H1 (cell line): Measurements from ENCODE around the gene TDRD5. TPM values are rescaled to one million over a fixed set of nuclear protein-coding genes. Genes with fewer than 3 reads are reported as not detected.

Experiments used
- CTCF ChIA-PET: fragments of 300-600 bp; sonication (Branson Sonifier 250); formaldehyde crosslinking; loops from one replicate; lab custom pipeline; 2021; ENCODE audit not compliant: partially characterized antibody; lab: Charles Lee
- POLR2A ChIA-PET: fragments of 300-600 bp; sonication (Branson Sonifier 250); formaldehyde crosslinking; loops from one replicate; lab custom pipeline; 2021; ENCODE audit warnings: inconsistent platforms; ENCODE audit not compliant: partially characterized antibody; lab: Charles Lee
- DNase-seq, 2 experiments: peaks; one replicate each; pipeline versions ENCODE4 v3.0.0 to v3.0.0-alpha.2; 2010 to 2022; ENCODE audit warnings: low spot score in 2 of 2, low read depth in 1 of 2, mixed read lengths in 1 of 2
- FAIRE-seq: peaks from 2 replicates; lab custom pipeline; 2011; peaks lifted over from hg19 to GRCh38; lab: Jason Lieb, UNC
- H2AFZ ChIP-seq: 2 replicates; pipeline ENCODE4 v1.8.1; 2012; ENCODE audit warnings: low read length, inconsistent platforms
- H2AK5ac ChIP-seq: 2 replicates; pipeline ENCODE4 v1.6.1; 2013; ENCODE audit warnings: low read depth, low read length
- H2BK120ac ChIP-seq: replicated peaks from 2 replicates; pipeline ENCODE3; 2013; ENCODE audit warnings: low read depth, low read length, inconsistent platforms
- H2BK12ac ChIP-seq: 2 replicates; pipeline ENCODE4 v1.6.1; 2013; ENCODE audit warnings: low read depth, low read length
- H2BK15ac ChIP-seq: 2 replicates; pipeline ENCODE4 v1.6.1; 2013; ENCODE audit warnings: low read length
- H2BK20ac ChIP-seq: 2 replicates; pipeline ENCODE4 v1.6.1; 2013; ENCODE audit warnings: low read length
- H2BK5ac ChIP-seq: 2 replicates; pipeline ENCODE4 v1.6.1; 2013; ENCODE audit warnings: low read depth, low read length
- H3K14ac ChIP-seq: 2 replicates; pipeline ENCODE4 v1.6.1; 2013; ENCODE audit warnings: inconsistent platforms; ENCODE audit not compliant: insufficient read length
- H3K18ac ChIP-seq: 2 replicates; pipeline ENCODE4 v1.6.1; 2013; ENCODE audit warnings: low read length; ENCODE audit errors: extremely low read depth
- H3K23ac ChIP-seq: 2 replicates; pipeline ENCODE4 v1.6.1; 2013; ENCODE audit warnings: inconsistent platforms; ENCODE audit not compliant: insufficient read length
- H3K23me2 ChIP-seq: 2 replicates; pipeline ENCODE4 v1.6.1; 2013; ENCODE audit warnings: low read depth, low read length
- H3K27ac ChIP-seq: 2 replicates; pipeline ENCODE4 v1.6.1; 2011; ENCODE audit warnings: low read depth, low read length, inconsistent platforms
- H3K27me3 ChIP-seq, 4 experiments: replicated peaks in 1 of 4; 1 replicate in 1 of 4; 2 replicates in 3 of 4; pipeline versions ENCODE4 v1.6.1 to v1.8.1; 2011 to 2013; ENCODE audit warnings: low read length in 3 of 4, mild to moderate bottlenecking in 3 of 4, inconsistent platforms in 2 of 4, mixed read lengths in 2 of 4, moderate library complexity in 1 of 4; ENCODE audit not compliant: control insufficient read depth in 3 of 4, insufficient read depth in 3 of 4; ENCODE audit errors: extremely low read depth in 1 of 4
- H3K36me3 ChIP-seq, 4 experiments: 2 replicates each; pipeline versions ENCODE4 v1.6.1 to v1.8.1; 2011 to 2013; ENCODE audit warnings: mild to moderate bottlenecking in 4 of 4, low read length in 3 of 4, moderate library complexity in 2 of 4, control low read depth in 1 of 4, inconsistent platforms in 1 of 4; ENCODE audit not compliant: insufficient read depth in 4 of 4, control insufficient read depth in 2 of 4
- H3K4ac ChIP-seq: replicated peaks from 2 replicates; pipeline ENCODE3; 2013; ENCODE audit warnings: low read length, low read depth, mixed read lengths, inconsistent platforms; ENCODE audit not compliant: insufficient read length
- H3K4me1 ChIP-seq, 4 experiments: replicated peaks in 1 of 4; 1 replicate in 1 of 4; 2 replicates in 3 of 4; pipeline versions ENCODE4 v1.6.1 to v1.8.1; 2011 to 2013; ENCODE audit warnings: low read length in 3 of 4, inconsistent platforms in 2 of 4, mixed read lengths in 1 of 4; ENCODE audit not compliant: insufficient read depth in 4 of 4, control insufficient read depth in 3 of 4
- H3K4me2 ChIP-seq, 2 experiments: 2 replicates each; pipeline versions ENCODE4 v1.6.1 to v1.8.1; 2011 to 2013; ENCODE audit warnings: low read depth in 2 of 2, low read length in 2 of 2, control low read depth in 1 of 2, inconsistent platforms in 1 of 2, mild to moderate bottlenecking in 1 of 2; ENCODE audit not compliant: insufficient read depth in 1 of 2
- H3K4me3 ChIP-seq, 4 experiments: fragments of 200-600, 300-600 bp in 1 of 4; sonication (generic), shearing (Covaris generic), sonication (Bioruptor Twin) in 1 of 4; 2 replicates each; pipeline versions ENCODE4 v1.5.1 to v1.8.1; 2011 to 2016; ENCODE audit warnings: low read length in 4 of 4, low read depth in 3 of 4, control low read depth in 2 of 4, inconsistent platforms in 2 of 4, mild to moderate bottlenecking in 2 of 4, mixed read lengths in 1 of 4, moderate library complexity in 1 of 4; ENCODE audit not compliant: insufficient read depth in 2 of 4; ENCODE audit errors: extremely low read depth in 1 of 4
- H3K56ac ChIP-seq: replicated peaks from 2 replicates; pipeline ENCODE3; 2013; ENCODE audit warnings: low read depth, mild to moderate bottlenecking, mixed read lengths, low read length, inconsistent platforms; ENCODE audit not compliant: insufficient read length
- H3K79me1 ChIP-seq: 2 replicates; pipeline ENCODE4 v1.6.1; 2013; ENCODE audit warnings: low read depth, low read length, control low read depth
- H3K79me2 ChIP-seq, 2 experiments: 2 replicates each; pipeline versions ENCODE4 v1.6.1 to v1.8.1; 2012 to 2013; ENCODE audit warnings: low read length in 2 of 2, mild to moderate bottlenecking in 2 of 2, inconsistent platforms in 1 of 2; ENCODE audit not compliant: insufficient read depth in 2 of 2, control insufficient read depth in 1 of 2
- H3K9ac ChIP-seq, 4 experiments: replicated peaks in 1 of 4; 1 replicate in 1 of 4; 2 replicates in 3 of 4; pipeline versions ENCODE4 v1.6.1 to v1.8.1; 2011 to 2013; ENCODE audit warnings: low read depth in 3 of 4, low read length in 3 of 4, control low read depth in 2 of 4, mild to moderate bottlenecking in 2 of 4, moderate library complexity in 2 of 4, inconsistent platforms in 1 of 4; ENCODE audit errors: extremely low read depth in 1 of 4
- H3K9me3 ChIP-seq, 2 experiments: 2 replicates each; pipeline versions ENCODE4 v1.6.1 to v1.8.1; 2012 to 2013; ENCODE audit warnings: mild to moderate bottlenecking in 2 of 2, moderate library complexity in 2 of 2, control low read depth in 1 of 2, inconsistent platforms in 1 of 2, low read depth in 1 of 2, low read length in 1 of 2, mixed read lengths in 1 of 2; ENCODE audit not compliant: insufficient read depth in 2 of 2
- H4K20me1 ChIP-seq, 2 experiments: replicated peaks in 1 of 2; 2 replicates each; pipeline versions ENCODE3 to v1.8.1; 2011 to 2013; ENCODE audit warnings: inconsistent platforms in 2 of 2, low read length in 2 of 2, mild to moderate bottlenecking in 1 of 2; ENCODE audit not compliant: insufficient read depth in 2 of 2, control insufficient read depth in 1 of 2
- H4K5ac ChIP-seq: 2 replicates; pipeline ENCODE4 v1.6.1; 2013; ENCODE audit warnings: low read length, low read depth, mixed read lengths, inconsistent platforms; ENCODE audit not compliant: insufficient read length
- H4K8ac ChIP-seq: 2 replicates; pipeline ENCODE4 v1.8.0; 2013; ENCODE audit warnings: mild to moderate bottlenecking, moderate library complexity, low read length, inconsistent platforms; ENCODE audit not compliant: insufficient read depth; ENCODE audit errors: extremely low read depth
- H4K91ac ChIP-seq: replicated peaks from 2 replicates; pipeline ENCODE3; 2013; ENCODE audit warnings: low read length, mixed read lengths, inconsistent platforms; ENCODE audit not compliant: insufficient read length
- ATF3 ChIP-seq: IDR thresholded peaks from 2 replicates; pipeline ENCODE4 v1.6.1; 2011; ENCODE audit warnings: low read depth, mild to moderate bottlenecking, low read length; ENCODE audit not compliant: insufficient read depth
- BCL11A ChIP-seq, 2 experiments: IDR thresholded peaks; one replicate each; pipeline ENCODE4 v1.6.1; 2011; ENCODE audit warnings: low read depth in 2 of 2, low read length in 2 of 2, mild to moderate bottlenecking in 2 of 2
- CBX5 ChIP-seq: fragments of 300-800, 300-1000 bp; sonication (generic); IDR thresholded peaks from 2 replicates; pipeline ENCODE4 v1.7.1; 2016; ENCODE audit warnings: antibody characterized with exemption, low read length, low read depth
- E2F6 ChIP-seq: IDR thresholded peaks from 2 replicates; pipeline ENCODE4 v1.6.1; 2012; ENCODE audit warnings: inconsistent platforms
- EGR1 ChIP-seq: IDR thresholded peaks from 2 replicates; pipeline ENCODE4 v1.6.1; 2011; ENCODE audit warnings: low read depth, low read length, borderline replicate concordance
- KDM4A ChIP-seq: IDR thresholded peaks from one replicate; pipeline ENCODE4 v1.7.1; 2012; ENCODE audit warnings: low read depth, mild to moderate bottlenecking, moderate library complexity, low read length, inconsistent platforms; ENCODE audit not compliant: severe bottlenecking
- KDM5A ChIP-seq: fragments of 200-600 bp; IDR thresholded peaks from 2 replicates; pipeline ENCODE4 v1.7.1; 2012; ENCODE audit warnings: mild to moderate bottlenecking, low read length, inconsistent platforms, mixed read lengths
- SIX5 ChIP-seq: IDR thresholded peaks from 2 replicates; pipeline ENCODE4 v1.6.1; 2011; ENCODE audit warnings: mild to moderate bottlenecking, low read depth, low read length
- TBP ChIP-seq: IDR thresholded peaks from 2 replicates; pipeline ENCODE4 v1.6.1; 2011; ENCODE audit warnings: low read depth, low read length, improper control_type of control experiment
- TCF12 ChIP-seq: IDR thresholded peaks from 2 replicates; pipeline ENCODE4 v1.6.1; 2011; ENCODE audit warnings: low read depth, mild to moderate bottlenecking, low read length
- WGBS, 2 experiments: shearing (Covaris generic) in 1 of 2; methylation state at CpG; one replicate each; pipeline versions ENCODE4 v1.1.6 to v1.1.7; 2013 to 2015; ENCODE audit warnings: low lambda C conversion rate in 2 of 2, mixed read lengths in 2 of 2, inconsistent platforms in 1 of 2, low coverage in 1 of 2, missing lambda C conversion rate in 1 of 2; ENCODE audit not compliant: insufficient replicate concordance in 2 of 2, insufficient coverage in 1 of 2, insufficient read length in 1 of 2; ENCODE audit errors: extremely low coverage in 1 of 2, missing lambda C conversion rate in 1 of 2; 5-methylcytosine and 5-hydroxymethylcytosine counted together
- polyA plus RNA-seq, 7 experiments: library from polyadenylated mRNA; depleted of rRNA in 3 of 7; stranded (reverse) in 5 of 7; unstranded in 2 of 7; fragments of >200 nt in 5 of 7; fragments of 200-250 nt in 2 of 7; gene quantifications; 1 replicate in 5 of 7; 2 replicates in 1 of 7; 4 replicates in 1 of 7; pipeline versions ENCODE4 v1.2.1 to v1.2.3, GENCODE V29; 2011 to 2013; ENCODE audit warnings: missing spikeins in 2 of 7, mixed read lengths in 2 of 7
- total RNA-seq: library from RNA; stranded (reverse); fragmentation: NEBNext Ultra II Directional; extraction: Animal tissue kit (Norgen Biotek cat#: 25700); gene quantifications from 2 replicates; pipeline ENCODE4 v1.2.1, GENCODE V29; 2021
- TF ChIP-seq, protein P1 (sequence below), 3 experiments: IDR thresholded peaks; 1 replicate in 2 of 3; 2 replicates in 1 of 3; pipeline versions ENCODE4 v1.5.1 to v1.6.1; 2011; ENCODE audit warnings: low read length in 3 of 3, mild to moderate bottlenecking in 3 of 3, inconsistent platforms in 2 of 3, low read depth in 1 of 3, moderate library complexity in 1 of 3; ENCODE audit not compliant: insufficient read depth in 1 of 3; ENCODE audit errors: control extremely low read depth in 1 of 3

The TDRD5 gene
- total and polyA plus RNA-seq, 2 of the 8 experiments (the other 6 are each of a cell fraction or from before 2014, with no cell fraction given): 0.53 to 1.4 TPM

- DNase-seq (no peak), FAIRE-seq (no peak)
- ChIA-PET CTCF (interaction anchor here (0.9 kb wide), 1 partner anchor 9 kb away, joined by 3 read pairs; no protein-coding TSS in a partner anchor), POLR2A (no interaction called here)
- H4K5ac ChIP-seq: no peak overlapping the region
- no peak overlapping the region for H2AFZ ChIP-seq
- no peak overlapping the region for H3K14ac ChIP-seq
- H3K27ac ChIP-seq: no peak overlapping the region
- H3K27me3 ChIP-seq: peaks cover 13 to 55% (median 36%) of the 10 kb centered on the region in 4 experiments
- H2BK120ac ChIP-seq: no peak overlapping the region
- no peak overlapping the region for H4K8ac ChIP-seq
- H3K79me2 ChIP-seq: no peaks in the 10 kb centered on the region
- H2BK5ac ChIP-seq: no peak overlapping the region
- H3K4me2 ChIP-seq: no peak overlapping the region
- no peak overlapping the region for H3K9ac ChIP-seq
- H3K18ac ChIP-seq: no peak overlapping the region
- H3K4me1 ChIP-seq: no peaks in the 10 kb centered on the region; a peak in 1 of 7 replicates
- no peak overlapping the region for H2BK15ac ChIP-seq
- H3K9me3 ChIP-seq: peaks cover 3% of the 10 kb centered on the region in 2 experiments; a peak in 2 of 4 replicates
- no peak overlapping the region for H2BK20ac ChIP-seq
- H4K91ac ChIP-seq: no peak overlapping the region
- H3K4me3 ChIP-seq: no peak overlapping the region
- H3K36me3 ChIP-seq: no peaks in the 10 kb centered on the region; a peak in 1 of 8 replicates
- no peaks in the 10 kb centered on the region for H3K79me1 ChIP-seq
- TF ChIP-seq E2F6: no peak
- no peak for TF ChIP-seq TBP
- no peak for TF ChIP-seq KDM4A
- no peak for TF ChIP-seq ATF3
- TF ChIP-seq TCF12: no peak
- TF ChIP-seq BCL11A (IDR thresholded peaks at IDR 0.05; ENCODE audit: low read depth in 2 of 2, low read length in 2 of 2): no peak
- no peak for TF ChIP-seq KDM5A
- no peak for TF ChIP-seq CBX5
- TF ChIP-seq, protein P1, sequence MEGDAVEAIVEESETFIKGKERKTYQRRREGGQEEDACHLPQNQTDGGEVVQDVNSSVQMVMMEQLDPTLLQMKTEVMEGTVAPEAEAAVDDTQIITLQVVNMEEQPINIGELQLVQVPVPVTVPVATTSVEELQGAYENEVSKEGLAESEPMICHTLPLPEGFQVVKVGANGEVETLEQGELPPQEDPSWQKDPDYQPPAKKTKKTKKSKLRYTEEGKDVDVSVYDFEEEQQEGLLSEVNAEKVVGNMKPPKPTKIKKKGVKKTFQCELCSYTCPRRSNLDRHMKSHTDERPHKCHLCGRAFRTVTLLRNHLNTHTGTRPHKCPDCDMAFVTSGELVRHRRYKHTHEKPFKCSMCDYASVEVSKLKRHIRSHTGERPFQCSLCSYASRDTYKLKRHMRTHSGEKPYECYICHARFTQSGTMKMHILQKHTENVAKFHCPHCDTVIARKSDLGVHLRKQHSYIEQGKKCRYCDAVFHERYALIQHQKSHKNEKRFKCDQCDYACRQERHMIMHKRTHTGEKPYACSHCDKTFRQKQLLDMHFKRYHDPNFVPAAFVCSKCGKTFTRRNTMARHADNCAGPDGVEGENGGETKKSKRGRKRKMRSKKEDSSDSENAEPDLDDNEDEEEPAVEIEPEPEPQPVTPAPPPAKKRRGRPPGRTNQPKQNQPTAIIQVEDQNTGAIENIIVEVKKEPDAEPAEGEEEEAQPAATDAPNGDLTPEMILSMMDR (IDR thresholded peaks at IDR 0.05; ENCODE audit: control extremely low read depth in 1 of 3, insufficient read depth in 1 of 3, low read depth in 1 of 3, low read length in 3 of 3): no peak
- no peak for TF ChIP-seq EGR1
- no peak for TF ChIP-seq SIX5
- no peaks in the 10 kb centered on the region for H3K23me2 ChIP-seq
- H3K56ac ChIP-seq: no peak overlapping the region
- no peak overlapping the region for H2BK12ac ChIP-seq
- WGBS, 2 experiments: 94% methylated on average over 4 of the region's 4 CpGs; no CpG with 5 or more reads in 1 of the 2 experiments
- no peak overlapping the region for H3K4ac ChIP-seq
- H4K20me1 ChIP-seq: no peaks in the 10 kb centered on the region
- H3K23ac ChIP-seq: no peak overlapping the region
- no peak overlapping the region for H2AK5ac ChIP-seq
These were observed 2.1 kb upstream of the TDRD5 start for GRCh38 chr1:179589509-179589908.
